A549 (cell line): ENCODE results near the gene HEATR1. TPM values are rescaled to one million over a fixed set of nuclear protein-coding genes. Genes with fewer than 3 reads are reported as not detected.

ENCODE experiments used
- ATAC-seq, 2 experiments: fragments of 200-7000 bp in 1 of 2; fragments of >200 bp in 1 of 2; cut with Nextera tagmentation in 1 of 2; cut with Tn5 transposase in 1 of 2; 3 replicates each; pipeline versions ENCODE4 v1.8.0 to v1.9.1; 2018 to 2020; ENCODE audit warnings: mild to moderate bottlenecking in 1 of 2, moderate library complexity in 1 of 2
- CTCF ChIA-PET: fragments of 300-600 bp; sonication (Branson Sonifier 250); formaldehyde crosslinking; extraction: SDS; loops from one replicate; lab custom pipeline; 2021; ENCODE audit warnings: antibody characterized with exemption, inconsistent platforms; lab: Yijun Ruan, JAX
- POLR2A ChIA-PET: fragments of 350-600 bp; formaldehyde crosslinking; extraction: SDS; loops from one replicate; lab custom pipeline; 2021; ENCODE audit warnings: antibody characterized with exemption, inconsistent platforms; lab: Yijun Ruan, JAX
- DNase-seq, 2 experiments: peaks; one replicate each; pipeline versions ENCODE4 v3.0.0 to v3.0.0-alpha.2; 2011 to 2016; ENCODE audit warnings: low read depth in 1 of 2, low spot score in 1 of 2
- FAIRE-seq: peaks from 2 replicates; lab custom pipeline; 2011; peaks lifted over from hg19 to GRCh38; lab: Jason Lieb, UNC
- H3K27ac ChIP-seq, 2 experiments: fragments of >200 bp; sonication (Bioruptor Twin); formaldehyde crosslinking; 3 replicates each; pipeline ENCODE4 v1.5.1; 2016 to 2017
- H3K4me1 ChIP-seq: fragments of >200 bp; sonication (Bioruptor Twin); formaldehyde crosslinking; 3 replicates; pipeline ENCODE4 v1.6.1; 2016
- H3K4me2 ChIP-seq: fragments of >200 bp; sonication (Bioruptor Twin); formaldehyde crosslinking; 3 replicates; pipeline ENCODE4 v1.6.1; 2016
- H3K4me3 ChIP-seq: fragments of >200 bp; sonication (Bioruptor Twin); formaldehyde crosslinking; 3 replicates; pipeline ENCODE4 v1.5.1; 2016
- H3K9me3 ChIP-seq: fragments of >200 bp; sonication (Bioruptor Twin); formaldehyde crosslinking; 3 replicates; pipeline ENCODE4 v1.6.1; 2016
- BHLHE40 ChIP-seq: IDR thresholded peaks from 2 replicates; pipeline ENCODE4 v1.6.1; 2012; ENCODE audit warnings: low read depth, low read length, inconsistent platforms
- CBX8 ChIP-seq: fragments of 200-600 bp; sonication (generic); IDR thresholded peaks from 2 replicates; pipeline ENCODE4 v1.6.1; 2016
- CEBPB ChIP-seq, 2 experiments: fragments of >200 bp in 1 of 2; sonication (Bioruptor Twin) in 1 of 2; formaldehyde crosslinking in 1 of 2; IDR thresholded peaks; 2 replicates each; pipeline ENCODE4 v1.6.1; 2012 to 2016
- CHD2 ChIP-seq: fragments of 150-350 bp; IDR thresholded peaks from 2 replicates; pipeline ENCODE4 v1.6.1; 2014; ENCODE audit warnings: low read length; ENCODE audit not compliant: partially characterized antibody
- CHD4 ChIP-seq: fragments of 200-600 bp; sonication (generic); IDR thresholded peaks from 2 replicates; pipeline ENCODE4 v1.6.1; 2016; ENCODE audit warnings: antibody characterized with exemption, mild to moderate bottlenecking, borderline replicate concordance
- EHF ChIP-seq: fragments of 250-450 bp; sonication (Bioruptor Pico); IDR thresholded peaks from 2 replicates; pipeline ENCODE4 v1.5.0; 2020; ENCODE audit warnings: mild to moderate bottlenecking
- ESRRA ChIP-seq: fragments of 150-350 bp; IDR thresholded peaks from 2 replicates; pipeline ENCODE4 v1.6.1; 2014; ENCODE audit warnings: mild to moderate bottlenecking, low read length, borderline replicate concordance
- FOSL2 ChIP-seq, 2 experiments: fragments of 450-650 bp in 1 of 2; fragments of >200 bp in 1 of 2; sonication (Bioruptor Twin) in 1 of 2; formaldehyde crosslinking; IDR thresholded peaks; 2 replicates each; pipeline versions ENCODE4 v1.5.0 to v1.6.1; 2016 to 2020; ENCODE audit warnings: mild to moderate bottlenecking in 1 of 2, moderate library complexity in 1 of 2
- HDAC2 ChIP-seq: fragments of 200-600 bp; sonication (generic); IDR thresholded peaks from 2 replicates; pipeline ENCODE4 v1.6.1; 2016
- HOXA7 ChIP-seq: fragments of 250-450 bp; sonication (Bioruptor Pico); IDR thresholded peaks from 2 replicates; pipeline ENCODE4 v1.5.0; 2020; ENCODE audit warnings: mild to moderate bottlenecking, moderate library complexity
- KDM5A ChIP-seq: fragments of 200-600 bp; sonication (generic); IDR thresholded peaks from 2 replicates; pipeline ENCODE4 v1.6.1; 2016; ENCODE audit warnings: antibody characterized with exemption, mild to moderate bottlenecking
- NFE2L2 ChIP-seq: fragments of 150-350 bp; conservative IDR thresholded peaks from 2 replicates; pipeline ENCODE4 v1.6.1; 2014; ENCODE audit warnings: low read length
- NPAS2 ChIP-seq: fragments of 250-450 bp; sonication (Bioruptor Pico); IDR thresholded peaks from 2 replicates; pipeline ENCODE4 v1.8.0; 2022; ENCODE audit warnings: mild to moderate bottlenecking, moderate library complexity, borderline replicate concordance
- NR3C1 ChIP-seq: fragments of >200 bp; sonication (Bioruptor Twin); formaldehyde crosslinking; IDR thresholded peaks from 3 replicates; pipeline ENCODE4 v1.6.1; 2017
- POLR2AphosphoS2 ChIP-seq: conservative IDR thresholded peaks from 2 replicates; pipeline ENCODE4 v1.6.1; 2012; ENCODE audit warnings: low read length, improper control_type of control experiment, inconsistent platforms
- RAD21 ChIP-seq, 2 experiments: fragments of >200 bp in 1 of 2; sonication (Bioruptor Twin) in 1 of 2; formaldehyde crosslinking in 1 of 2; IDR thresholded peaks in 1 of 2; conservative IDR thresholded peaks in 1 of 2; 2 replicates in 1 of 2; 3 replicates in 1 of 2; pipeline ENCODE4 v1.6.1; 2012 to 2018; ENCODE audit warnings: inconsistent platforms in 1 of 2
- RARB ChIP-seq: fragments of 250-450 bp; sonication (Bioruptor Pico); IDR thresholded peaks from 2 replicates; pipeline ENCODE4 v1.8.0; 2021; ENCODE audit warnings: mild to moderate bottlenecking, moderate library complexity
- RFX5 ChIP-seq: fragments of 450-650 bp; IDR thresholded peaks from 2 replicates; pipeline ENCODE4 v1.7.1; 2014; ENCODE audit warnings: antibody characterized with exemption, mild to moderate bottlenecking, moderate library complexity
- SREBF2 ChIP-seq: fragments of 450-650 bp; IDR thresholded peaks from 2 replicates; pipeline ENCODE4 v1.6.1; 2014; ENCODE audit warnings: mild to moderate bottlenecking, moderate library complexity
- ZNF302 ChIP-seq: fragments of 250-450 bp; sonication (Bioruptor Pico); IDR thresholded peaks from 2 replicates; pipeline ENCODE4 v1.9.0; 2021; ENCODE audit warnings: inconsistent platforms, mild to moderate bottlenecking, moderate library complexity
- WGBS: methylation state at CpG from one replicate; pipeline ENCODE4 v1.1.6; 2017; ENCODE audit errors: missing lambda C conversion rate; 5-methylcytosine and 5-hydroxymethylcytosine counted together
- polyA plus RNA-seq, 4 experiments: library from polyadenylated mRNA; depleted of rRNA in 3 of 4; stranded (reverse); fragments of >200 nt; fragmentation: RNase III in 1 of 4; extraction: RNeasy Plus Mini Kit Qiagen cat#74134 plus additional on column Dnase treatment in 1 of 4; gene quantifications; 2 replicates in 3 of 4; 3 replicates in 1 of 4; pipeline ENCODE4 v1.2.3, GENCODE V29; 2011 to 2017
- TF ChIP-seq, protein P1 (sequence below): IDR thresholded peaks from 2 replicates; pipeline ENCODE4 v1.6.1; 2012
- TF ChIP-seq, protein P2 (sequence below): fragments of >200 bp; sonication (Bioruptor Twin); formaldehyde crosslinking; IDR thresholded peaks from 3 replicates; pipeline ENCODE4 v1.5.1; 2016
- TF ChIP-seq, protein P3 (sequence below): fragments of >200 bp; sonication (Bioruptor Twin); formaldehyde crosslinking; IDR thresholded peaks from 3 replicates; pipeline ENCODE4 v1.6.1; 2016
- TF ChIP-seq, protein P4 (sequence below): fragments of >200 bp; sonication (Bioruptor Twin); formaldehyde crosslinking; IDR thresholded peaks from 2 replicates; pipeline ENCODE4 v1.6.1; 2016

The HEATR1 gene
- polyA plus RNA-seq, 2 of the 4 experiments (the other 2 are of a cell fraction): 22.3 to 50.1 TPM

DNA sequence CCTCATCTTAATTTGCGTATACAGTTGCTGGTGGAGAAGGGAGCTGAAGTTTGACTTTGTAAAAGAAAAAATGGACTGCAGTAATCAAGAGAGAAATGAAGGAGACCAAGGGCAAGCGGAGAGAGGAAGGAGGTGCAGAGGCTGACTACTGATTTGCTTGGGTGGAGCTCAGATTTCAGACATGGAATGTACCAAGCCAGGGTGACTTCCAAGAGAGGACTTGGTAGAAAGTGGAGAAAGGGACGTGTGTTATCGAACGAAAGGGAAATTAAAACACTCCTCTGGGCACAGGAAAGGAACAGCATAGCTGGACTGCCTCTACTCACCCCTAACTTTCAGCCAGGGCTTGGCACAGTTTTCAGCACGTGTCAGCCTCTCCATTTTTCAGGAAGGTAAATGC lies 15.1 kb upstream of the HEATR1 start:
- TF ChIP-seq NPAS2 (CRISPR knock-in tag): no peak
- TF ChIP-seq CEBPB (IDR thresholded peaks at IDR 0.05): no peak
- WGBS: 35% methylated on average over 6 of the region's 6 CpGs
- H3K4me3 ChIP-seq: no peak overlapping the region
- ChIA-PET CTCF (interaction anchor here (1.1 kb wide), 1 partner anchor 10 kb away, joined by 5 read pairs; no protein-coding TSS in a partner anchor), POLR2A (no interaction called here)
- no peak for ATAC-seq
- no peak for DNase-seq
- H3K27ac ChIP-seq: no peak overlapping the region
- H3K4me2 ChIP-seq: no peak overlapping the region
- FAIRE-seq: no peak
- no peaks in the 10 kb centered on the region for H3K4me1 ChIP-seq
- peaks cover 17% of the 10 kb centered on the region for H3K9me3 ChIP-seq

DNA sequence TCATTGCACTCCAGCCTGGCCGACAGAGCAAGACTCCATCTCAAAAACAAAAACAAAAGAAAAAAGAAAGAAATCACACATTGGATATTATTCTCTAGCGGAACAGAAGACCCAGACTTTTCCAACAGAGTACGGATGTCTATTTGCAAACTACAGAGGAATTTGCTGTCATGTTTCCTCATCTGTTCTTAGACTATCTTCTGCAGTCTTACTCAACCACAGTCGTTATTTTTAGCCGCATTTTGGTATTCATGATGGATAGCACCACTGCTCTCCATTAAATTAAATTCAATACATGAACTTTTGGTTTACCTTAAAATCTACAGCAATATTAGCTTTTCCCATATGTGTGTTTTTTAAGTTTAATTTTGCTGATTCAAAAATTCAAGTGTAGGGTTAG lies 14.2 kb upstream of the HEATR1 start:
- TF ChIP-seq RFX5: no peak
- Histone ChIP-seq H3K9me3 (peaks cover 17% of the 10 kb centered on the region), H3K4me2 (no peak overlapping the region), H3K27ac (no peak overlapping the region), H3K4me1 (no peaks in the 10 kb centered on the region), H3K4me3 (no peak overlapping the region)
- 71% methylated on average over 5 of the region's 5 CpGs for WGBS
- ChIA-PET POLR2A (no interaction called here), CTCF (interaction anchor here (1.8 kb wide), 1 partner anchor 9 kb away, joined by 5 read pairs; no protein-coding TSS in a partner anchor)
- ATAC-seq: no peak
- no peak for FAIRE-seq
- DNase-seq: no peak

DNA sequence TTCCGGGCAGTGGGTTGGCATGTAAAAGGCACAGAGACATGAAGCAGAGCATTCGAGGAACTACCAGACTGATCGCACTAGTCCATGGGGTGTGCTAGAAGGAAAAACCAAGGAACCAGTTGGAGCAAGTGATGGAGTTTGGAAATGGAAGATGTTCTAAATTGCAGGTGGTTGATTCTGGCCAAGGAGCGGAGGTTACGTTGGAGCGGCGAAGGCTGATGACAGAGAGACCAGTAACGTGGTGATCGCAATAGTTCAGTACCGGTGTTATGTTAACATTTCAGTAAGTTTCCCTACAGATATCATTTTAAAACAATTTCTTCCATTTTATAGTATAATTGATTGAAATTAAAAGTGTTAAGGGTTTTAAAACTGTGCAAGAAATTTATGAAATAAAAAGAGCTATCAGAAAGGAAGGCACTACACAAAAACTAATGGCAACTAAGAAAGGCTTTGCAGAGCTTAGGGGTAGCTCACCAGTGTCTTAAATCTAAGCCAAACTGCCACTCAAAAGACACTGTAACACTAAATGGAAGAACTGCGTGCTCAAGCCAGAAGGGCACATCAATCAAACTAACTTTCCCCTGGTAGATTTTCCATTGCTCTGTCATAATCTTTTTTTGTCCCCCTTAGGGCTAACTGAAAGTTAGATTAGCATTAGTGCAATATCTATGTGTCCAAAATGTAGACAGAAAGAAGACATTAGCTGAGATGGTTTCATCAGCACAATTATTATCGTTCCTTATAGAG lies 11.3 kb upstream of the HEATR1 start:
- WGBS: 62% methylated on average over 12 of the region's 12 CpGs
- DNase-seq (no peak), ATAC-seq (no peak), FAIRE-seq (no peak)
- Histone ChIP-seq H3K4me2 (no peak overlapping the region), H3K4me1 (no peaks in the 10 kb centered on the region), H3K27ac (no peak overlapping the region), H3K4me3 (no peak overlapping the region), H3K9me3 (no peaks in the 10 kb centered on the region)
- ChIA-PET POLR2A (no interaction called here), CTCF (interaction anchor here (0.9 to 1.1 kb wide), 2 partner anchors 19 to 260 kb away, joined by 3 to 4 read pairs; no protein-coding TSS in a partner anchor)
- TF ChIP-seq RARB (CRISPR knock-in tag): no peak
- no peak for TF ChIP-seq FOSL2 (IDR thresholded peaks at IDR 0.05)
- TF ChIP-seq FOSL2 (CRISPR knock-in tag; IDR thresholded peaks at IDR 0.05): no peak

DNA sequence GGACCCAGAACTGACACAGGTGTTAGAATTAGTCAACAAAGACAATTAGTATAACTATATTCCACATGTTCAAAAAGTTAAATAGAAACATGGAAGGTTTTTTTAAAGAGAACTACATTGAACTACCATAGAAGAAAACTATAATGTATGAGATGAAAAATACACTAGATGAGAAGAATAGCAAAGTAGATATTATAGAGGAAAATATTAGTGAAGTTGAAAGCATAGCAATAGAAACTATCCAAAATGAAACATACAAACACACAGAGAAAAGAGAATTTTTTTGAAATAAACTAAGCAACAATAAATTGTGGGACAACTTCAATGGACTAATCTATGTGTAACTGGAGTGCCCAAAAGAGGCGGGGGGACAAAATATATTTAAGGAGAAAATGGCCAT lies 8.0 kb upstream of the HEATR1 start:
- CTCF ChIA-PET: no interaction called here
- FAIRE-seq: no peak

DNA sequence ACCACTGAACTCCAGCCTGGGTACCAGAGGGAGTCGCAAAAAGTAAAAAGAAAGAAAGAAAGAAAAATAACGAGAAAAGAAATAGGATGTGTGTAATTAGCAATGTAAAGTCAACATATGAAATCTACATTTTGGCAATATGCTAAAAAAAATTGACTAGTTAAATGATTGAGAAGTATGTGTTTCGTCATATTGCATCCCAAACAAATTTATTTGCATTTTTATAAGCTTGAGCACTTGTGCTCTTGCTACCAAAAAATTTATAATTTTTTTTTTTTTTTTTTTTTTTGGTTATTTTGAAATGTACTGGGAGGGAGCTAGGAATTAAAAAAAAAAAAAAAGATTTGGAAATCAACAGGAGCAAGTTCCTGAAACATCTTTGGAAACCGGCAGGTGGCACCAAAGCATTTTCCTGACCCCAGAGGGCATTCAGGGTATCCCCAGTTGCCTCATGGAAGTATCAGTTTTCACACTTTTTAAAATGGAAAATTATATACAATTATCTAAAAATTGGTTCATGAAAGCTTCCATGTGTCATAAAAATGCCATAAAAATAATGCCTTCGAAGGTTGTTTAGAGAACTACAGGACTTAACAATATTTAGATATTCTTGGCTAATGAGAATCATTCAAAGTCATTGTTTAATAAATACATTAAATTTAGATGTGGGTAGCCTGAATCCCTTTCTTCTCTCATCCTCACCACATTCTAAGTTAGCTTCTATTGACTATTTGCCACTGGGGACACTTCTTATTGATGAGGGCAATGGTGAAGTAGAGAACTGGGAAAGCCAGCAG lies 4.8 kb upstream of the HEATR1 start:
- CTCF ChIA-PET: interaction anchor here (0.5 to 3.0 kb wide), 33 partner anchors 8 to 964 kb away, joined by 3 to 21 read pairs (median 3); no protein-coding TSS in a partner anchor
- H3K9me3 ChIP-seq: no peaks in the 10 kb centered on the region
- WGBS: 2% methylated on average over 5 of the region's 5 CpGs
- H3K4me3 ChIP-seq: no peak overlapping the region
- peak in 1 of 2 experiments; percentile 34; a peak in 3 of 6 replicates for ATAC-seq
- no peak overlapping the region for H3K4me2 ChIP-seq
- POLR2A ChIA-PET: interaction anchor here (0.6 kb wide), 3 partner anchors 8 to 817 kb away, joined by 3 to 4 read pairs (median 3); no protein-coding TSS in a partner anchor
- peak; percentile 55 to 73 for DNase-seq
- no peak overlapping the region for H3K27ac ChIP-seq
- no peak for FAIRE-seq
- 0 out of 3 replicates have a peak, but pooled peaks cover 3% of the 10 kb centered on the region for H3K4me1 ChIP-seq
- TF ChIP-seq POLR2AphosphoS2: no peak
- TF ChIP-seq, protein P1, sequence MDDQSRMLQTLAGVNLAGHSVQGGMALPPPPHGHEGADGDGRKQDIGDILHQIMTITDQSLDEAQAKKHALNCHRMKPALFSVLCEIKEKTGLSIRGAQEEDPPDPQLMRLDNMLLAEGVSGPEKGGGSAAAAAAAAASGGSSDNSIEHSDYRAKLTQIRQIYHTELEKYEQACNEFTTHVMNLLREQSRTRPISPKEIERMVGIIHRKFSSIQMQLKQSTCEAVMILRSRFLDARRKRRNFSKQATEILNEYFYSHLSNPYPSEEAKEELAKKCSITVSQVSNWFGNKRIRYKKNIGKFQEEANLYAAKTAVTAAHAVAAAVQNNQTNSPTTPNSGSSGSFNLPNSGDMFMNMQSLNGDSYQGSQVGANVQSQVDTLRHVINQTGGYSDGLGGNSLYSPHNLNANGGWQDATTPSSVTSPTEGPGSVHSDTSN: no peak
- TF ChIP-seq ESRRA: no peak
- peak; percentile 79 to 82 for TF ChIP-seq RAD21 (conservative IDR thresholded peaks at IDR 0.05 in 1 of 2, IDR thresholded peaks at IDR 0.05 in 1 of 2)
- TF ChIP-seq, protein P2, sequence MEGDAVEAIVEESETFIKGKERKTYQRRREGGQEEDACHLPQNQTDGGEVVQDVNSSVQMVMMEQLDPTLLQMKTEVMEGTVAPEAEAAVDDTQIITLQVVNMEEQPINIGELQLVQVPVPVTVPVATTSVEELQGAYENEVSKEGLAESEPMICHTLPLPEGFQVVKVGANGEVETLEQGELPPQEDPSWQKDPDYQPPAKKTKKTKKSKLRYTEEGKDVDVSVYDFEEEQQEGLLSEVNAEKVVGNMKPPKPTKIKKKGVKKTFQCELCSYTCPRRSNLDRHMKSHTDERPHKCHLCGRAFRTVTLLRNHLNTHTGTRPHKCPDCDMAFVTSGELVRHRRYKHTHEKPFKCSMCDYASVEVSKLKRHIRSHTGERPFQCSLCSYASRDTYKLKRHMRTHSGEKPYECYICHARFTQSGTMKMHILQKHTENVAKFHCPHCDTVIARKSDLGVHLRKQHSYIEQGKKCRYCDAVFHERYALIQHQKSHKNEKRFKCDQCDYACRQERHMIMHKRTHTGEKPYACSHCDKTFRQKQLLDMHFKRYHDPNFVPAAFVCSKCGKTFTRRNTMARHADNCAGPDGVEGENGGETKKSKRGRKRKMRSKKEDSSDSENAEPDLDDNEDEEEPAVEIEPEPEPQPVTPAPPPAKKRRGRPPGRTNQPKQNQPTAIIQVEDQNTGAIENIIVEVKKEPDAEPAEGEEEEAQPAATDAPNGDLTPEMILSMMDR: peak; percentile 87
- TF ChIP-seq, protein P3, sequence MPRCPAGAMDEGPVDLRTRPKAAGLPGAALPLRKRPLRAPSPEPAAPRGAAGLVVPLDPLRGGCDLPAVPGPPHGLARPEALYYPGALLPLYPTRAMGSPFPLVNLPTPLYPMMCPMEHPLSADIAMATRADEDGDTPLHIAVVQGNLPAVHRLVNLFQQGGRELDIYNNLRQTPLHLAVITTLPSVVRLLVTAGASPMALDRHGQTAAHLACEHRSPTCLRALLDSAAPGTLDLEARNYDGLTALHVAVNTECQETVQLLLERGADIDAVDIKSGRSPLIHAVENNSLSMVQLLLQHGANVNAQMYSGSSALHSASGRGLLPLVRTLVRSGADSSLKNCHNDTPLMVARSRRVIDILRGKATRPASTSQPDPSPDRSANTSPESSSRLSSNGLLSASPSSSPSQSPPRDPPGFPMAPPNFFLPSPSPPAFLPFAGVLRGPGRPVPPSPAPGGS: no peak
- no peak for TF ChIP-seq KDM5A
- TF ChIP-seq, protein P4, sequence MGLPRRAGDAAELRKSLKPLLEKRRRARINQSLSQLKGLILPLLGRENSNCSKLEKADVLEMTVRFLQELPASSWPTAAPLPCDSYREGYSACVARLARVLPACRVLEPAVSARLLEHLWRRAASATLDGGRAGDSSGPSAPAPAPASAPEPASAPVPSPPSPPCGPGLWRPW: no peak
- no peak for TF ChIP-seq CBX8
- TF ChIP-seq CHD4: no peak
- no peak for TF ChIP-seq CHD2

More for the DNA sequence above, 8.0 kb upstream of the HEATR1 start:
- no peaks in the 10 kb centered on the region for H3K4me1 ChIP-seq
- TF ChIP-seq CHD4: no peak
- no peak for TF ChIP-seq KDM5A
- no peak for TF ChIP-seq SREBF2
- TF ChIP-seq HOXA7 (CRISPR knock-in tag): no peak
- no peak for TF ChIP-seq BHLHE40
- TF ChIP-seq EHF (CRISPR knock-in tag): no peak
- no peak for TF ChIP-seq NR3C1
- no peak for TF ChIP-seq NFE2L2
- no peak for TF ChIP-seq ZNF302 (CRISPR knock-in tag)
- TF ChIP-seq HDAC2: no peak
- WGBS: 22% methylated on average over 1 of the region's 1 CpG
- no peak overlapping the region for H3K27ac ChIP-seq
- DNase-seq: no peak
- POLR2A ChIA-PET: no interaction called here
- H3K9me3 ChIP-seq: no peaks in the 10 kb centered on the region
- no peak for ATAC-seq
- H3K4me3 ChIP-seq: no peak overlapping the region
- H3K4me2 ChIP-seq: no peak overlapping the region
